Retinal pigment epithelial cell (primary cell): ENCODE measurements around the gene SCN1B.
A peak's percentile ranks its signal among the peaks of the same experiment; 100 is the strongest.

Experiments used
- DNase-seq: peaks from one replicate; pipeline ENCODE4 v3.0.0-alpha.2; 2010; ENCODE audit warnings: low read depth
- H3K4me3 ChIP-seq: 2 replicates; pipeline ENCODE4 v1.5.1; 2011; ENCODE audit warnings: mild to moderate bottlenecking, low read length, control low read depth, moderate library complexity
- CTCF ChIP-seq: conservative IDR thresholded peaks from 2 replicates; pipeline ENCODE4 v1.5.1; 2011; ENCODE audit warnings: low read depth, low read length, control low read depth, inconsistent platforms

Gene SCN1B

GRCh38 chr19:35030257-35031071, at the start of gene SCN1B:
Gene SCN1B (plus strand): TSS chr19:35030470. CDS start chr19:35030821, 351 bp downstream.
- no peak for DNase-seq
- peak within 1 kb of the TSS; percentile 64 for H3K4me3 ChIP-seq
- no peak for TF ChIP-seq CTCF

- TF ChIP-seq CTCF = no peak
- no peak overlapping the region for H3K4me3 ChIP-seq
- no peak for DNase-seq
These were observed 48.0 kb upstream of the SCN1B start for GRCh38 chr19:34982275-34982674.

GRCh38 chr19:34983786-34984185, 46.5 kb upstream of the SCN1B start:
- no peak for DNase-seq
- H3K4me3 ChIP-seq = no peak overlapping the region
- TF ChIP-seq CTCF = no peak

- no peak for DNase-seq
- no peak overlapping the region for H3K4me3 ChIP-seq
- TF ChIP-seq CTCF = no peak
These were observed 46.0 kb upstream of the SCN1B start for GRCh38 chr19:34984287-34984686.

GRCh38 chr19:34985249-34986022, 44.8 kb upstream of the SCN1B start:
- DNase-seq = no peak
- H3K4me3 ChIP-seq = no peak overlapping the region
- TF ChIP-seq CTCF = no peak

- no peak for TF ChIP-seq CTCF
- no peak overlapping the region for H3K4me3 ChIP-seq
These were observed 42.2 kb upstream of the SCN1B start for GRCh38 chr19:34988119-34988518.

GRCh38 chr19:34989298-34989697, 41.0 kb upstream of the SCN1B start:
- no peak for TF ChIP-seq CTCF
- DNase-seq = no peak
- no peak overlapping the region for H3K4me3 ChIP-seq

More at GRCh38 chr19:34988119-34988518, 42.2 kb upstream of the SCN1B start:
- DNase-seq = no peak
